H1 (cell line): ENCODE measurements around the gene SLC26A6. TPM values are rescaled to one million over a fixed set of nuclear protein-coding genes. Genes with fewer than 3 reads are reported as not detected.

Experiments used
- CTCF ChIA-PET: fragments of 300-600 bp; sonication (Branson Sonifier 250); formaldehyde crosslinking; loops from one replicate; lab custom pipeline; 2021; ENCODE audit not compliant: partially characterized antibody; lab: Charles Lee
- POLR2A ChIA-PET: fragments of 300-600 bp; sonication (Branson Sonifier 250); formaldehyde crosslinking; loops from one replicate; lab custom pipeline; 2021; ENCODE audit warnings: inconsistent platforms; ENCODE audit not compliant: partially characterized antibody; lab: Charles Lee
- DNase-seq, 2 experiments: peaks; one replicate each; pipeline versions ENCODE4 v3.0.0 to v3.0.0-alpha.2; 2010 to 2022; ENCODE audit warnings: low spot score in 2 of 2, low read depth in 1 of 2, mixed read lengths in 1 of 2
- FAIRE-seq: peaks from 2 replicates; lab custom pipeline; 2011; peaks lifted over from hg19 to GRCh38; lab: Jason Lieb, UNC
- H2AFZ ChIP-seq: 2 replicates; pipeline ENCODE4 v1.8.1; 2012; ENCODE audit warnings: low read length, inconsistent platforms
- H2AK5ac ChIP-seq: 2 replicates; pipeline ENCODE4 v1.6.1; 2013; ENCODE audit warnings: low read depth, low read length
- H2BK120ac ChIP-seq: replicated peaks from 2 replicates; pipeline ENCODE3; 2013; ENCODE audit warnings: low read depth, low read length, inconsistent platforms
- H2BK12ac ChIP-seq: 2 replicates; pipeline ENCODE4 v1.6.1; 2013; ENCODE audit warnings: low read depth, low read length
- H2BK15ac ChIP-seq: 2 replicates; pipeline ENCODE4 v1.6.1; 2013; ENCODE audit warnings: low read length
- H2BK20ac ChIP-seq: 2 replicates; pipeline ENCODE4 v1.6.1; 2013; ENCODE audit warnings: low read length
- H2BK5ac ChIP-seq: 2 replicates; pipeline ENCODE4 v1.6.1; 2013; ENCODE audit warnings: low read depth, low read length
- H3K14ac ChIP-seq: 2 replicates; pipeline ENCODE4 v1.6.1; 2013; ENCODE audit warnings: inconsistent platforms; ENCODE audit not compliant: insufficient read length
- H3K18ac ChIP-seq: 2 replicates; pipeline ENCODE4 v1.6.1; 2013; ENCODE audit warnings: low read length; ENCODE audit errors: extremely low read depth
- H3K23ac ChIP-seq: 2 replicates; pipeline ENCODE4 v1.6.1; 2013; ENCODE audit warnings: inconsistent platforms; ENCODE audit not compliant: insufficient read length
- H3K23me2 ChIP-seq: 2 replicates; pipeline ENCODE4 v1.6.1; 2013; ENCODE audit warnings: low read depth, low read length
- H3K27ac ChIP-seq: 2 replicates; pipeline ENCODE4 v1.6.1; 2011; ENCODE audit warnings: low read depth, low read length, inconsistent platforms
- H3K27me3 ChIP-seq, 4 experiments: replicated peaks in 1 of 4; 1 replicate in 1 of 4; 2 replicates in 3 of 4; pipeline versions ENCODE4 v1.6.1 to v1.8.1; 2011 to 2013; ENCODE audit warnings: low read length in 3 of 4, mild to moderate bottlenecking in 3 of 4, inconsistent platforms in 2 of 4, mixed read lengths in 2 of 4, moderate library complexity in 1 of 4; ENCODE audit not compliant: control insufficient read depth in 3 of 4, insufficient read depth in 3 of 4; ENCODE audit errors: extremely low read depth in 1 of 4
- H3K36me3 ChIP-seq, 4 experiments: 2 replicates each; pipeline versions ENCODE4 v1.6.1 to v1.8.1; 2011 to 2013; ENCODE audit warnings: mild to moderate bottlenecking in 4 of 4, low read length in 3 of 4, moderate library complexity in 2 of 4, control low read depth in 1 of 4, inconsistent platforms in 1 of 4; ENCODE audit not compliant: insufficient read depth in 4 of 4, control insufficient read depth in 2 of 4
- H3K4ac ChIP-seq: replicated peaks from 2 replicates; pipeline ENCODE3; 2013; ENCODE audit warnings: low read length, low read depth, mixed read lengths, inconsistent platforms; ENCODE audit not compliant: insufficient read length
- H3K4me1 ChIP-seq, 4 experiments: replicated peaks in 1 of 4; 1 replicate in 1 of 4; 2 replicates in 3 of 4; pipeline versions ENCODE4 v1.6.1 to v1.8.1; 2011 to 2013; ENCODE audit warnings: low read length in 3 of 4, inconsistent platforms in 2 of 4, mixed read lengths in 1 of 4; ENCODE audit not compliant: insufficient read depth in 4 of 4, control insufficient read depth in 3 of 4
- H3K4me2 ChIP-seq, 2 experiments: 2 replicates each; pipeline versions ENCODE4 v1.6.1 to v1.8.1; 2011 to 2013; ENCODE audit warnings: low read depth in 2 of 2, low read length in 2 of 2, control low read depth in 1 of 2, inconsistent platforms in 1 of 2, mild to moderate bottlenecking in 1 of 2; ENCODE audit not compliant: insufficient read depth in 1 of 2
- H3K4me3 ChIP-seq, 4 experiments: fragments of 200-600, 300-600 bp in 1 of 4; sonication (generic), shearing (Covaris generic), sonication (Bioruptor Twin) in 1 of 4; 2 replicates each; pipeline versions ENCODE4 v1.5.1 to v1.8.1; 2011 to 2016; ENCODE audit warnings: low read length in 4 of 4, low read depth in 3 of 4, control low read depth in 2 of 4, inconsistent platforms in 2 of 4, mild to moderate bottlenecking in 2 of 4, mixed read lengths in 1 of 4, moderate library complexity in 1 of 4; ENCODE audit not compliant: insufficient read depth in 2 of 4; ENCODE audit errors: extremely low read depth in 1 of 4
- H3K56ac ChIP-seq: replicated peaks from 2 replicates; pipeline ENCODE3; 2013; ENCODE audit warnings: low read depth, mild to moderate bottlenecking, mixed read lengths, low read length, inconsistent platforms; ENCODE audit not compliant: insufficient read length
- H3K79me1 ChIP-seq: 2 replicates; pipeline ENCODE4 v1.6.1; 2013; ENCODE audit warnings: low read depth, low read length, control low read depth
- H3K79me2 ChIP-seq, 2 experiments: 2 replicates each; pipeline versions ENCODE4 v1.6.1 to v1.8.1; 2012 to 2013; ENCODE audit warnings: low read length in 2 of 2, mild to moderate bottlenecking in 2 of 2, inconsistent platforms in 1 of 2; ENCODE audit not compliant: insufficient read depth in 2 of 2, control insufficient read depth in 1 of 2
- H3K9ac ChIP-seq, 4 experiments: replicated peaks in 1 of 4; 1 replicate in 1 of 4; 2 replicates in 3 of 4; pipeline versions ENCODE4 v1.6.1 to v1.8.1; 2011 to 2013; ENCODE audit warnings: low read depth in 3 of 4, low read length in 3 of 4, control low read depth in 2 of 4, mild to moderate bottlenecking in 2 of 4, moderate library complexity in 2 of 4, inconsistent platforms in 1 of 4; ENCODE audit errors: extremely low read depth in 1 of 4
- H3K9me3 ChIP-seq, 2 experiments: 2 replicates each; pipeline versions ENCODE4 v1.6.1 to v1.8.1; 2012 to 2013; ENCODE audit warnings: mild to moderate bottlenecking in 2 of 2, moderate library complexity in 2 of 2, control low read depth in 1 of 2, inconsistent platforms in 1 of 2, low read depth in 1 of 2, low read length in 1 of 2, mixed read lengths in 1 of 2; ENCODE audit not compliant: insufficient read depth in 2 of 2
- H4K20me1 ChIP-seq, 2 experiments: replicated peaks in 1 of 2; 2 replicates each; pipeline versions ENCODE3 to v1.8.1; 2011 to 2013; ENCODE audit warnings: inconsistent platforms in 2 of 2, low read length in 2 of 2, mild to moderate bottlenecking in 1 of 2; ENCODE audit not compliant: insufficient read depth in 2 of 2, control insufficient read depth in 1 of 2
- H4K5ac ChIP-seq: 2 replicates; pipeline ENCODE4 v1.6.1; 2013; ENCODE audit warnings: low read length, low read depth, mixed read lengths, inconsistent platforms; ENCODE audit not compliant: insufficient read length
- H4K8ac ChIP-seq: 2 replicates; pipeline ENCODE4 v1.8.0; 2013; ENCODE audit warnings: mild to moderate bottlenecking, moderate library complexity, low read length, inconsistent platforms; ENCODE audit not compliant: insufficient read depth; ENCODE audit errors: extremely low read depth
- H4K91ac ChIP-seq: replicated peaks from 2 replicates; pipeline ENCODE3; 2013; ENCODE audit warnings: low read length, mixed read lengths, inconsistent platforms; ENCODE audit not compliant: insufficient read length
- CBX8 ChIP-seq: fragments of 300-800, 300-1000 bp; sonication (generic); IDR thresholded peaks from 2 replicates; pipeline ENCODE4 v1.7.1; 2016; ENCODE audit warnings: low read depth, low read length, borderline replicate concordance
- CEBPB ChIP-seq: IDR thresholded peaks from 2 replicates; pipeline ENCODE4 v1.6.1; 2012; ENCODE audit warnings: low read depth, low read length
- CTBP2 ChIP-seq: IDR thresholded peaks from 2 replicates; pipeline ENCODE4 v1.7.0; 2011; ENCODE audit warnings: borderline replicate concordance, mild to moderate bottlenecking, moderate library complexity, mixed read lengths, low read length; ENCODE audit not compliant: insufficient read depth, insufficient read length
- GTF2F1 ChIP-seq: IDR thresholded peaks from 2 replicates; pipeline ENCODE4 v1.6.1; 2012; ENCODE audit warnings: low read depth, low read length, improper control_type of control experiment, borderline replicate concordance
- JUN ChIP-seq: IDR thresholded peaks from 2 replicates; pipeline ENCODE4 v1.6.1; 2011; ENCODE audit warnings: low read depth, mild to moderate bottlenecking, improper control_type of control experiment, low read length
- KDM4A ChIP-seq: IDR thresholded peaks from one replicate; pipeline ENCODE4 v1.7.1; 2012; ENCODE audit warnings: low read depth, mild to moderate bottlenecking, moderate library complexity, low read length, inconsistent platforms; ENCODE audit not compliant: severe bottlenecking
- NANOG ChIP-seq: IDR thresholded peaks from 2 replicates; pipeline ENCODE4 v1.6.1; 2011; ENCODE audit warnings: low read length, low read depth, mild to moderate bottlenecking, inconsistent platforms; ENCODE audit not compliant: insufficient read depth, poor library complexity, severe bottlenecking
- RAD21 ChIP-seq, 2 experiments: IDR thresholded peaks in 1 of 2; conservative IDR thresholded peaks in 1 of 2; 2 replicates each; pipeline ENCODE4 v1.6.1; 2011; ENCODE audit warnings: low read depth in 2 of 2, low read length in 2 of 2, improper control_type of control experiment in 1 of 2, inconsistent platforms in 1 of 2, mild to moderate bottlenecking in 1 of 2, moderate library complexity in 1 of 2
- SIRT6 ChIP-seq: IDR thresholded peaks from one replicate; pipeline ENCODE4 v1.7.1; 2012; ENCODE audit warnings: low read length, inconsistent platforms
- SP2 ChIP-seq: IDR thresholded peaks from 2 replicates; pipeline ENCODE4 v1.6.1; 2012; ENCODE audit warnings: mild to moderate bottlenecking, low read length, inconsistent platforms
- YY1 ChIP-seq: IDR thresholded peaks from 2 replicates; pipeline ENCODE4 v1.6.1; 2011; ENCODE audit warnings: low read depth, mild to moderate bottlenecking, low read length
- WGBS, 2 experiments: shearing (Covaris generic) in 1 of 2; methylation state at CpG; one replicate each; pipeline versions ENCODE4 v1.1.6 to v1.1.7; 2013 to 2015; ENCODE audit warnings: low lambda C conversion rate in 2 of 2, mixed read lengths in 2 of 2, inconsistent platforms in 1 of 2, low coverage in 1 of 2, missing lambda C conversion rate in 1 of 2; ENCODE audit not compliant: insufficient replicate concordance in 2 of 2, insufficient coverage in 1 of 2, insufficient read length in 1 of 2; ENCODE audit errors: extremely low coverage in 1 of 2, missing lambda C conversion rate in 1 of 2; 5-methylcytosine and 5-hydroxymethylcytosine counted together
- polyA plus RNA-seq, 7 experiments: library from polyadenylated mRNA; depleted of rRNA in 3 of 7; stranded (reverse) in 5 of 7; unstranded in 2 of 7; fragments of >200 nt in 5 of 7; fragments of 200-250 nt in 2 of 7; gene quantifications; 1 replicate in 5 of 7; 2 replicates in 1 of 7; 4 replicates in 1 of 7; pipeline versions ENCODE4 v1.2.1 to v1.2.3, GENCODE V29; 2011 to 2013; ENCODE audit warnings: missing spikeins in 2 of 7, mixed read lengths in 2 of 7
- total RNA-seq: library from RNA; stranded (reverse); fragmentation: NEBNext Ultra II Directional; extraction: Animal tissue kit (Norgen Biotek cat#: 25700); gene quantifications from 2 replicates; pipeline ENCODE4 v1.2.1, GENCODE V29; 2021
- TF ChIP-seq, protein P1 (sequence below): IDR thresholded peaks from 2 replicates; pipeline ENCODE4 v1.6.1; 2011; ENCODE audit warnings: low read depth, mild to moderate bottlenecking, low read length; ENCODE audit not compliant: insufficient read depth

Gene SLC26A6
- total and polyA plus RNA-seq, 2 of the 8 experiments (the other 6 are each of a cell fraction or from before 2014, with no cell fraction given): 50.4 to 58.0 TPM

GRCh38 chr3:48587686-48588085 is 47.6 kb downstream of the SLC26A6 start:
- H3K79me1 ChIP-seq: no peaks in the 10 kb centered on the region
- CTCF ChIA-PET: interaction anchor here (1.5 to 2.9 kb wide), 3 partner anchors 10 to 48 kb away, joined by 4 to 10 read pairs (median 6); partner anchors contain the start of gene SLC26A6
- no peak overlapping the region for H2BK20ac ChIP-seq
- TF ChIP-seq SIRT6 (no peak), CBX8 (no peak), YY1 (no peak), CTBP2 (no peak), JUN (no peak), NANOG (no peak), SP2 (no peak), GTF2F1 (no peak), CEBPB (no peak), RAD21 (IDR thresholded peaks at IDR 0.05 in 1 of 2, conservative IDR thresholded peaks at IDR 0.05 in 1 of 2; ENCODE audit: low read depth in 2 of 2, low read length in 2 of 2) (no peak), KDM4A (no peak)
- TF ChIP-seq, protein P1, sequence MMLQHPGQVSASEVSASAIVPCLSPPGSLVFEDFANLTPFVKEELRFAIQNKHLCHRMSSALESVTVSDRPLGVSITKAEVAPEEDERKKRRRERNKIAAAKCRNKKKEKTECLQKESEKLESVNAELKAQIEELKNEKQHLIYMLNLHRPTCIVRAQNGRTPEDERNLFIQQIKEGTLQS: no peak

More at GRCh38 chr3:48587686-48588085, 47.6 kb downstream of the SLC26A6 start:
- Histone ChIP-seq H3K9me3 (no peaks in the 10 kb centered on the region), H3K56ac (no peak overlapping the region), H3K27me3 (no peaks in the 10 kb centered on the region), H2BK120ac (no peak overlapping the region), H4K8ac (no peak overlapping the region), H3K18ac (no peak overlapping the region), H2BK12ac (no peak overlapping the region), H3K4me3 (no peak overlapping the region), H2AK5ac (no peak overlapping the region), H3K23me2 (no peaks in the 10 kb centered on the region), H3K9ac (no peak overlapping the region), H2BK5ac (no peak overlapping the region), H3K36me3 (no peaks in the 10 kb centered on the region), H3K23ac (no peak overlapping the region), H3K4me2 (no peak overlapping the region), H3K14ac (no peak overlapping the region), H4K91ac (no peak overlapping the region), H4K20me1 (no peaks in the 10 kb centered on the region), H3K4ac (no peak overlapping the region), H2AFZ (no peak overlapping the region), H3K27ac (no peak overlapping the region), H3K79me2 (no peaks in the 10 kb centered on the region), H2BK15ac (no peak overlapping the region), H4K5ac (no peak overlapping the region), H3K4me1 (peaks cover 0 to 6% (median 0%) of the 10 kb centered on the region in 4 experiments; a peak in 1 of 7 replicates)
- no peak for FAIRE-seq
- DNase-seq: no peak
- WGBS, 2 experiments: 95% methylated on average over 11 of the region's 11 CpGs; no CpG with 5 or more reads in 1 of the 2 experiments
- POLR2A ChIA-PET: interaction anchor here (0.8 to 2.7 kb wide), 7 partner anchors 10 to 51 kb away, joined by 3 to 16 read pairs (median 4); partner anchors contain the start of genes SLC26A6 and UQCRC1
